OCI-LY3 (cell line): Measurements from ENCODE around the gene MAP3K12.

Experiments
- H2AFZ ChIP-seq: fragments of 200-600, 300-600 bp; shearing (Covaris generic); 2 replicates; pipeline ENCODE4 v1.6.0; 2014; ENCODE audit warnings: antibody characterized with exemption, low read depth, low read length
- H3K27ac ChIP-seq: fragments of 200-600, 300-600 bp; sonication (generic); 2 replicates; pipeline ENCODE4 v1.5.1; 2014; ENCODE audit warnings: mild to moderate bottlenecking, low read length, moderate library complexity, mixed read lengths
- H3K27me3 ChIP-seq: fragments of 200-600, 300-600 bp; sonication (generic); 2 replicates; pipeline ENCODE4 v1.6.1; 2014; ENCODE audit warnings: low read depth, low read length, mixed read lengths
- H3K36me3 ChIP-seq: fragments of 200-600, 300-600 bp; sonication (generic); replicated peaks from 2 replicates; pipeline ENCODE3; 2014; ENCODE audit warnings: low read depth, low read length, mixed read lengths
- H3K4me1 ChIP-seq: fragments of 300-600, 200-600 bp; sonication (generic); 2 replicates; pipeline ENCODE4 v1.6.1; 2014; ENCODE audit warnings: low read length, mixed read lengths
- H3K4me2 ChIP-seq: fragments of 200-600, 300-600 bp; sonication (generic); 2 replicates; pipeline ENCODE4 v1.6.1; 2014; ENCODE audit warnings: low read length, mixed read lengths
- H3K4me3 ChIP-seq: fragments of 300-600, 200-600 bp; sonication (generic); 2 replicates; pipeline ENCODE4 v1.5.1; 2014; ENCODE audit warnings: antibody characterized with exemption, mild to moderate bottlenecking, low read length, moderate library complexity
- H3K79me2 ChIP-seq: fragments of 300-600, 200-600 bp; shearing (Covaris generic); 2 replicates; pipeline ENCODE4 v1.6.1; 2014; ENCODE audit warnings: mild to moderate bottlenecking, low read length, mixed read lengths
- H3K9ac ChIP-seq: fragments of 300-600, 200-600 bp; shearing (Covaris generic); 2 replicates; pipeline ENCODE4 v1.6.0; 2014; ENCODE audit warnings: mild to moderate bottlenecking, low read length, moderate library complexity
- H3K9me3 ChIP-seq: fragments of 200-600, 300-600 bp; shearing (Covaris generic); 2 replicates; pipeline ENCODE4 v1.6.1; 2014; ENCODE audit warnings: low read length, mixed read lengths; ENCODE audit not compliant: insufficient read depth
- H4K20me1 ChIP-seq: fragments of 200-600, 300-600 bp; sonication (generic); 2 replicates; pipeline ENCODE4 v1.6.1; 2016; ENCODE audit warnings: low read length, mixed read lengths; ENCODE audit not compliant: insufficient read depth
- EZH2phosphoT487 ChIP-seq: fragments of 200-600 bp; shearing (Covaris generic); IDR thresholded peaks from 2 replicates; pipeline ENCODE4 v1.6.1; 2018; ENCODE audit warnings: antibody characterized with exemption, mixed run types, low read depth
- TF ChIP-seq, protein P1 (sequence below): fragments of 200-600, 300-600 bp; sonication (generic); IDR thresholded peaks from 2 replicates; pipeline ENCODE4 v1.5.1; 2014; ENCODE audit warnings: antibody characterized with exemption, low read length, low read depth

MAP3K12 gene

DNA sequence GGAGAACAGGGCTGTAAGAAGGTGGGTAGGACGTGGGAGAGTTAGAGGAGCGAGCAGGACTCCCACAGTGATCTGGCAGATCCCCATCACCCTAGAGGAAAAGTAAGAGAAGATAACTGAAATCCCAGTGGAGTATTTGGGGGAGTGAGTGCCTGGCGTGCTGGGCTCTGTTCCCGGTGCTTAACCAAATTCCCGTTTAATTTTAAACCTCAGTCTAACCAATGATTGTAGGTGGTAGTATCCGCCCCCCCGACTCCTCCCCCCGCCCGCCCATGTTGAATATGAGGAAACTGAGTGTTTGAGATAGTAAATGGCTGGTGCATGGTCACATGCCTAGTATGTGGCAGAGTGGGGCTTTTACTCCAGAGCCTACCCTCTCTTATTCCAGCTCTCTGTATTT lies 3.1 kb upstream of the MAP3K12 start:
- Histone ChIP-seq H3K4me1 (peaks cover 24% of the 10 kb centered on the region), H3K27ac (no peak overlapping the region), H3K79me2 (peaks cover 17% of the 10 kb centered on the region), H3K9ac (no peak overlapping the region), H3K36me3 (peaks cover 1% of the 10 kb centered on the region), H3K9me3 (no peaks in the 10 kb centered on the region), H3K4me3 (peak overlapping the region; percentile 80), H2AFZ (no peak overlapping the region), H4K20me1 (no peaks in the 10 kb centered on the region), H3K4me2 (peak overlapping the region; percentile 100), H3K27me3 (no peaks in the 10 kb centered on the region)
- TF ChIP-seq EZH2phosphoT487: no peak
- TF ChIP-seq, protein P1, sequence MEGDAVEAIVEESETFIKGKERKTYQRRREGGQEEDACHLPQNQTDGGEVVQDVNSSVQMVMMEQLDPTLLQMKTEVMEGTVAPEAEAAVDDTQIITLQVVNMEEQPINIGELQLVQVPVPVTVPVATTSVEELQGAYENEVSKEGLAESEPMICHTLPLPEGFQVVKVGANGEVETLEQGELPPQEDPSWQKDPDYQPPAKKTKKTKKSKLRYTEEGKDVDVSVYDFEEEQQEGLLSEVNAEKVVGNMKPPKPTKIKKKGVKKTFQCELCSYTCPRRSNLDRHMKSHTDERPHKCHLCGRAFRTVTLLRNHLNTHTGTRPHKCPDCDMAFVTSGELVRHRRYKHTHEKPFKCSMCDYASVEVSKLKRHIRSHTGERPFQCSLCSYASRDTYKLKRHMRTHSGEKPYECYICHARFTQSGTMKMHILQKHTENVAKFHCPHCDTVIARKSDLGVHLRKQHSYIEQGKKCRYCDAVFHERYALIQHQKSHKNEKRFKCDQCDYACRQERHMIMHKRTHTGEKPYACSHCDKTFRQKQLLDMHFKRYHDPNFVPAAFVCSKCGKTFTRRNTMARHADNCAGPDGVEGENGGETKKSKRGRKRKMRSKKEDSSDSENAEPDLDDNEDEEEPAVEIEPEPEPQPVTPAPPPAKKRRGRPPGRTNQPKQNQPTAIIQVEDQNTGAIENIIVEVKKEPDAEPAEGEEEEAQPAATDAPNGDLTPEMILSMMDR: no peak

DNA sequence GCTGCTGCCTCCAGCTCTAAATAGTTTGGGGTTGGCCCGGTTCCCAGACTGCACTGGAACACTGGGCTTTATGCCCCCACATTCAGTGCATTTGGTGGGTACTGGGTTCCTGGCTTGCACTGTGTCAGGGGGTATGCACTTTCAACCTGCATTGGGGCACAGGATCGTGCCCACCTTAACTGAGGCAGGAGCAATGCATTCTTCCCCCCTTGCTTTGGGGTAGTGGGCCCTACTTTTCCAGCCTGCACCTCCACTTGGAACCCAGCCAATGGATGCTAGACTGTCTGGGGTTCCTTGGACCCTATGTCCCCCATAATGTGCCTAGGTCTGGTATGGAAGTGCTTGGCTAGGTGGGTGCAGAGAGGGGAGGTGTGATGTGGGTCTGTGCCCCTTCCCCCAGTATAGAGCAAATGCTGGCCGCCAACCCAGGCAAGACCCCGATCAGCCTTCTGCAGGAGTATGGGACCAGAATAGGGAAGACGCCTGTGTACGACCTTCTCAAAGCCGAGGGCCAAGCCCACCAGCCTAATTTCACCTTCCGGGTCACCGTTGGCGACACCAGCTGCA lies 2.4 kb upstream of the MAP3K12 start:
- H3K27me3 ChIP-seq: no peaks in the 10 kb centered on the region
- H4K20me1 ChIP-seq: no peaks in the 10 kb centered on the region
- H3K4me3 ChIP-seq: peak overlapping the region; percentile 80
- H3K27ac ChIP-seq: peak overlapping the region; percentile 83
- peaks cover 24% of the 10 kb centered on the region for H3K4me1 ChIP-seq
- H3K9ac ChIP-seq: peak overlapping the region; percentile 88
- peak overlapping the region; percentile 100 for H3K4me2 ChIP-seq
- no peaks in the 10 kb centered on the region for H3K9me3 ChIP-seq
- H2AFZ ChIP-seq: peak overlapping the region; percentile 78; the same call in 1 of the 2 replicates
- H3K36me3 ChIP-seq: no peaks in the 10 kb centered on the region
- H3K79me2 ChIP-seq: peaks cover 17% of the 10 kb centered on the region
- no peak for TF ChIP-seq EZH2phosphoT487
- TF ChIP-seq, protein P1: no peak

DNA sequence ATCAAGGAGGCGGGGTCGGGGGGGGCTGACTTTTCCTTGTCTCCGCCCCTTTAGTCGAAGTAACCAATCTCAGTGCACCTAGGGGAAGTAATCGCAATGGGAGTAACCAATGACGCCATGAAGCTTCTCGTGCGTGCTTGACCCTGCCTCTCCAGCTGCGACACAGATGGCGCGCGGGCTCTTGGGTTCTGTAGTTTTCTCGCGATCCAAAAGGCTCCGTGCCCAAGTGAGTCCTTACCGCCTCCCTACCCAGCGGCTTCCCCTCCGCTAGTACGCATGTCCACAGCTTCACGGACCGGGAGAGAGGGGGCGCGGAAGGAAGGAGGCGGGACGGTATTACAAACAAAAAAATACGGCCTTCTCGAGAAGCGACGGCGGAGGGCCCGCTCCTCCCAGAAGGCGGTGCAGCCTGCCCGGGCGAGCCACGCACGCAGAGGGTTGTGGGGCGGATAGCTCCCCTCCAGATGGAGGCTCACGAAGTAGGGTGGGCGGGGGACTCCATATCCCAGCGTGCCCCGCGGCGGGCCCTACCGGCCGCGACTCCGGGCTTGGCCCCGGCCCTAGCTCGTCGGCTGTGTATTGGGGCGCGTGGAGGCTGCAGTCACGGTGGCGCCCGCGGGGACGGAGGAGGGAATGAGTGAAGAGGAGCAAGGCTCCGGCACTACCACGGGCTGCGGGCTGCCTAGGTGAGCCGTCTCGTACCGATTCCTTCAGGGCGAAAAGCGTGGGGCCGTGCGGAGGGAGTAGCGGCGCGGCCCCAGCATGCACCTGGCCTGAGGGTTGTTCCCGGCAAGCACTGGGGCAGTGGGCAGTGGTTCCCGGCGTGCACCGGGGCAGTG lies 1.7 kb upstream of the MAP3K12 start, which contains the start of gene TARBP2:
TARBP2 (plus strand) TSS at position 508 of the 839 bp plus-strand sequence; CDS start at position 634, 126 bp downstream.
- peak within 1 kb of the TSS; percentile 100 for H3K4me2 ChIP-seq
- TF ChIP-seq EZH2phosphoT487: no peak
- TF ChIP-seq, protein P1: no peak
- peak within 1 kb of the TSS; percentile 80 for H3K4me3 ChIP-seq
- H3K27ac ChIP-seq: peak within 1 kb of the TSS; percentile 83
- H3K36me3 ChIP-seq: no peaks in the 10 kb centered on the region
- H3K79me2 ChIP-seq: peaks cover 17% of the 10 kb centered on the region
- H3K27me3 ChIP-seq: no peaks in the 10 kb centered on the region
- no peaks in the 10 kb centered on the region for H4K20me1 ChIP-seq
- peak within 1 kb of the TSS; percentile 78; the same call in 1 of the 2 replicates for H2AFZ ChIP-seq
- H3K9me3 ChIP-seq: no peaks in the 10 kb centered on the region
- H3K4me1 ChIP-seq: peaks cover 24% of the 10 kb centered on the region
- peak within 1 kb of the TSS; percentile 88 for H3K9ac ChIP-seq

DNA sequence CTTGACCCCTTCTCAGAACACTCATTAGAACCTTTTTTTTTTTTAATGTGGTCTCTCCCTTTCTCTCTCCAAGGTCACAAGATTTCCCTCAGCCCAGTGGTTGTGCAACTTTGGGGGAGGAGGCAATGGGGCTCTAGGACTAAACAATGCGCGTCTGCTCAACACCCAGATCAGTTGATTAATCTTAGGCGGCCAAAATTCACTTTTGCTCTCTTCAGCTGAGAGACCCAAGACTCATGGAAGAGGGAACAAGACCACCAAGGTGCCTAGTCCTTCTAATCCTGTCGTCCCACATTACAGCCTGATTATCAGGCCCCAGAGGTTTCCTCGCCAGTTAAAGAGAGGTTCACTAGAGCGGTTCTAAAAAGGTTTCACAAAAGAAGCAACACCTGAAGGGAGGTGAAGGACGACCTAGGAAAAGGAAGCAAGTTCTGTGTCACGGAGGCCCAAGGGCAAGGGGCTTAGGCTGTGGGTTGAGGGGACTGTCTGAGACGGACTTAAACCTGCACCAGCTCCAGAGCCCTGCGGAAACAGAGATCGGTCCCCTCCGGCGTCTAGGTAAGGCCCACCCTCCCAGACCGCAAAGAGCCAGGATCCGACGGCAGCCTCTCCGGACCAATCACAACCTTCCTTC lies 1.0 kb upstream of the MAP3K12 start:
- Histone ChIP-seq H3K9me3 (no peaks in the 10 kb centered on the region), H4K20me1 (no peaks in the 10 kb centered on the region), H3K4me3 (peak overlapping the region; percentile 80), H3K4me1 (peaks cover 24% of the 10 kb centered on the region), H2AFZ (no peak overlapping the region), H3K36me3 (no peaks in the 10 kb centered on the region), H3K4me2 (peak overlapping the region; percentile 91), H3K79me2 (peaks cover 17% of the 10 kb centered on the region), H3K27me3 (no peaks in the 10 kb centered on the region), H3K27ac (peak overlapping the region; percentile 58), H3K9ac (peak overlapping the region; percentile 76)
- TF ChIP-seq EZH2phosphoT487: no peak
- TF ChIP-seq, protein P1: no peak
